HEK293 (cell line): ENCODE data around the gene NSMCE1.

Source experiments
- CTCF ChIA-PET: fragments of 350-600 bp; formaldehyde crosslinking; extraction: SDS; loops from one replicate; lab custom pipeline; 2021; ENCODE audit warnings: antibody characterized with exemption; lab: Yijun Ruan, JAX
- POLR2A ChIA-PET: fragments of 300-600 bp; formaldehyde crosslinking; extraction: SDS; loops from one replicate; lab custom pipeline; 2020; ENCODE audit warnings: antibody characterized with exemption, inconsistent platforms; lab: Yijun Ruan, JAX
- H3K27ac ChIP-seq: fragments of 200-500 bp; sonication (Bioruptor generic); 2 replicates; pipeline ENCODE4 v1.5.1; 2014; ENCODE audit warnings: low read depth, low read length, control low read depth, inconsistent platforms; ENCODE audit errors: extremely low read depth
- H3K36me3 ChIP-seq, 2 experiments: fragments of 200-500 bp in 1 of 2; sonication (Bioruptor generic) in 1 of 2; 1 replicate in 1 of 2; 2 replicates in 1 of 2; pipeline ENCODE4 v1.5.1; 2014 to 2017; ENCODE audit warnings: inconsistent platforms in 2 of 2, low read length in 2 of 2; ENCODE audit not compliant: control insufficient read depth in 2 of 2, insufficient read depth in 1 of 2
- H3K4me1 ChIP-seq: fragments of 200-500 bp; sonication (Bioruptor generic); 2 replicates; pipeline ENCODE4 v1.5.1; 2014; ENCODE audit warnings: mild to moderate bottlenecking, low read length, inconsistent platforms; ENCODE audit not compliant: control insufficient read depth, insufficient read depth
- H3K4me3 ChIP-seq: 2 replicates; pipeline ENCODE4 v1.5.1; 2011; ENCODE audit warnings: low read depth, mild to moderate bottlenecking, control low read depth, low read length, moderate library complexity
- H3K9me3 ChIP-seq: fragments of 200-500 bp; sonication (Bioruptor generic); 2 replicates; pipeline ENCODE4 v1.5.1; 2014; ENCODE audit warnings: low read depth, low read length, inconsistent platforms; ENCODE audit not compliant: control insufficient read depth, insufficient read depth
- GFI1B ChIP-seq: fragments of 450-650 bp; formaldehyde crosslinking; IDR thresholded peaks from 2 replicates; pipeline ENCODE4 v1.5.1; 2016; ENCODE audit warnings: missing biosample characterization, missing genetic modification characterization
- GLI2 ChIP-seq: fragments of 450-650 bp; formaldehyde crosslinking; IDR thresholded peaks from 2 replicates; pipeline ENCODE4; 2017; ENCODE audit warnings: missing biosample characterization, missing genetic modification characterization, low read depth, borderline replicate concordance
- HOXC10 ChIP-seq: sonication (generic); formaldehyde crosslinking; IDR thresholded peaks from 2 replicates; pipeline ENCODE4 v1.8.1; 2023; ENCODE audit warnings: mild to moderate bottlenecking, missing genetic modification reagents
- IKZF3 ChIP-seq: fragments of 450-650 bp; IDR thresholded peaks from 2 replicates; pipeline ENCODE4 v1.5.0; 2018; ENCODE audit warnings: missing biosample characterization, mild to moderate bottlenecking, missing genetic modification characterization, moderate library complexity
- SP2 ChIP-seq: fragments of 450-650 bp; formaldehyde crosslinking; IDR thresholded peaks from 2 replicates; pipeline ENCODE4 v1.5.1; 2016; ENCODE audit warnings: missing biosample characterization, missing genetic modification characterization
- ZBTB17 ChIP-seq: fragments of 450-650 bp; formaldehyde crosslinking; IDR thresholded peaks from 2 replicates; pipeline ENCODE4 v1.5.1; 2016; ENCODE audit warnings: missing biosample characterization, missing genetic modification characterization
- ZFP69B ChIP-seq: fragments of 450-650 bp; formaldehyde crosslinking; IDR thresholded peaks from 2 replicates; pipeline ENCODE4 v1.5.1; 2016; ENCODE audit warnings: missing biosample characterization, missing genetic modification characterization
- ZNF121 ChIP-seq: fragments of 450-650 bp; formaldehyde crosslinking; IDR thresholded peaks from 2 replicates; pipeline ENCODE4 v1.5.1; 2016; ENCODE audit warnings: missing biosample characterization, missing genetic modification characterization
- ZNF146 ChIP-seq: fragments of 450-650 bp; formaldehyde crosslinking; IDR thresholded peaks from 2 replicates; pipeline ENCODE4 v1.5.1; 2016; ENCODE audit warnings: missing biosample characterization, missing genetic modification characterization
- ZNF175 ChIP-seq: fragments of 450-650 bp; formaldehyde crosslinking; IDR thresholded peaks from 2 replicates; pipeline ENCODE4 v1.5.1; 2016; ENCODE audit warnings: missing biosample characterization, missing genetic modification characterization
- ZNF19 ChIP-seq: fragments of 450-650 bp; formaldehyde crosslinking; IDR thresholded peaks from 2 replicates; pipeline ENCODE4; 2016; ENCODE audit warnings: missing biosample characterization, missing genetic modification characterization, low read depth
- ZNF24 ChIP-seq: fragments of 450-650 bp; formaldehyde crosslinking; IDR thresholded peaks from 2 replicates; pipeline ENCODE4 v1.5.1; 2016; ENCODE audit warnings: missing biosample characterization, missing genetic modification characterization
- ZNF266 ChIP-seq: fragments of 450-650 bp; formaldehyde crosslinking; IDR thresholded peaks from 2 replicates; pipeline ENCODE4 v1.5.1; 2016; ENCODE audit warnings: missing biosample characterization, missing genetic modification characterization, low read depth
- ZNF354C ChIP-seq: fragments of 450-650 bp; formaldehyde crosslinking; IDR thresholded peaks from 2 replicates; pipeline ENCODE4 v1.5.1; 2016; ENCODE audit warnings: missing biosample characterization, missing genetic modification characterization, low read depth, borderline replicate concordance
- ZNF37A ChIP-seq: fragments of 450-650 bp; IDR thresholded peaks from 2 replicates; pipeline ENCODE4 v1.5.1; 2018; ENCODE audit warnings: missing biosample characterization, missing genetic modification characterization
- ZNF560 ChIP-seq: fragments of 450-650 bp; formaldehyde crosslinking; IDR thresholded peaks from 2 replicates; pipeline ENCODE4 v1.5.1; 2017; ENCODE audit warnings: missing biosample characterization, missing genetic modification characterization, borderline replicate concordance
- ZNF704 ChIP-seq: fragments of 450-650 bp; formaldehyde crosslinking; IDR thresholded peaks from 2 replicates; pipeline ENCODE4 v1.5.1; 2016; ENCODE audit warnings: missing biosample characterization, missing genetic modification characterization
- ZSCAN16 ChIP-seq: fragments of 450-650 bp; formaldehyde crosslinking; IDR thresholded peaks from 2 replicates; pipeline ENCODE4 v1.5.1; 2016; ENCODE audit warnings: missing biosample characterization, missing genetic modification characterization
- TF ChIP-seq, protein P1 (sequence below): fragments of 450-650 bp; formaldehyde crosslinking; IDR thresholded peaks from 2 replicates; pipeline ENCODE4 v1.5.1; 2016; ENCODE audit warnings: missing biosample characterization, missing genetic modification characterization, low read depth

Gene NSMCE1

GRCh38 chr16:27287051-27287811, 18.7 kb upstream of the NSMCE1 start:
- H3K4me3 ChIP-seq: no peak overlapping the region
- H3K4me1 ChIP-seq: no peaks in the 10 kb centered on the region
- H3K9me3 ChIP-seq: no peaks in the 10 kb centered on the region
- POLR2A ChIA-PET: no interaction called here
- TF ChIP-seq ZNF146 (tag by site-specific recombination) (peak; percentile 89), SP2 (tag by site-specific recombination) (no peak)
- no peak overlapping the region for H3K27ac ChIP-seq
- no peaks in the 10 kb centered on the region for H3K36me3 ChIP-seq
- CTCF ChIA-PET: interaction anchor here (1.4 kb wide), 1 partner anchor 53 kb away, joined by 4 read pairs; no protein-coding TSS in a partner anchor

- no peak overlapping the region for H3K27ac ChIP-seq
Measured at GRCh38 chr16:27286451-27286850, 17.9 kb upstream of the NSMCE1 start.

GRCh38 chr16:27285676-27286196, 17.2 kb upstream of the NSMCE1 start:
- TF ChIP-seq ZNF175 (tag by site-specific recombination) (no peak), ZNF704 (tag by site-specific recombination) (no peak), IKZF3 (tag by site-specific recombination) (no peak), ZFP69B (tag by site-specific recombination) (no peak), ZNF37A (tag by site-specific recombination) (no peak)
- no peaks in the 10 kb centered on the region for H3K4me1 ChIP-seq
- ChIA-PET POLR2A (interaction anchor here (0.6 kb wide), 1 partner anchor 82 kb away, joined by 3 read pairs; the partner anchor contains the start of gene KDM8), CTCF (no interaction called here)
- H3K27ac ChIP-seq: no peak overlapping the region
- no peaks in the 10 kb centered on the region for H3K9me3 ChIP-seq
- no peak overlapping the region for H3K4me3 ChIP-seq
- no peaks in the 10 kb centered on the region for H3K36me3 ChIP-seq

More at GRCh38 chr16:27286451-27286850, 17.9 kb upstream of the NSMCE1 start:
- POLR2A ChIA-PET: no interaction called here
- no peak for TF ChIP-seq ZNF354C (tag by site-specific recombination)
- no peak for TF ChIP-seq ZNF266
- TF ChIP-seq ZNF121 (tag by site-specific recombination): no peak
- no peak for TF ChIP-seq ZSCAN16 (tag by site-specific recombination)
- no peak for TF ChIP-seq ZNF560
- TF ChIP-seq GLI2 (tag by site-specific recombination): no peak
- no peak for TF ChIP-seq IKZF3 (tag by site-specific recombination)
- TF ChIP-seq ZNF24: no peak
- no peak for TF ChIP-seq ZNF19 (tag by site-specific recombination)
- TF ChIP-seq ZBTB17: no peak
- TF ChIP-seq, protein P1, sequence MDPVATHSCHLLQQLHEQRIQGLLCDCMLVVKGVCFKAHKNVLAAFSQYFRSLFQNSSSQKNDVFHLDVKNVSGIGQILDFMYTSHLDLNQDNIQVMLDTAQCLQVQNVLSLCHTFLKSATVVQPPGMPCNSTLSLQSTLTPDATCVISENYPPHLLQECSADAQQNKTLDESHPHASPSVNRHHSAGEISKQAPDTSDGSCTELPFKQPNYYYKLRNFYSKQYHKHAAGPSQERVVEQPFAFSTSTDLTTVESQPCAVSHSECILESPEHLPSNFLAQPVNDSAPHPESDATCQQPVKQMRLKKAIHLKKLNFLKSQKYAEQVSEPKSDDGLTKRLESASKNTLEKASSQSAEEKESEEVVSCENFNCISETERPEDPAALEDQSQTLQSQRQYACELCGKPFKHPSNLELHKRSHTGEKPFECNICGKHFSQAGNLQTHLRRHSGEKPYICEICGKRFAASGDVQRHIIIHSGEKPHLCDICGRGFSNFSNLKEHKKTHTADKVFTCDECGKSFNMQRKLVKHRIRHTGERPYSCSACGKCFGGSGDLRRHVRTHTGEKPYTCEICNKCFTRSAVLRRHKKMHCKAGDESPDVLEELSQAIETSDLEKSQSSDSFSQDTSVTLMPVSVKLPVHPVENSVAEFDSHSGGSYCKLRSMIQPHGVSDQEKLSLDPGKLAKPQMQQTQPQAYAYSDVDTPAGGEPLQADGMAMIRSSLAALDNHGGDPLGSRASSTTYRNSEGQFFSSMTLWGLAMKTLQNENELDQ (tag by site-specific recombination): no peak
- no peak for TF ChIP-seq HOXC10
- TF ChIP-seq GFI1B (tag by site-specific recombination): no peak
- TF ChIP-seq, all 188 proteins: peak for 0
- Histone ChIP-seq H3K36me3 (no peaks in the 10 kb centered on the region), H3K9me3 (no peaks in the 10 kb centered on the region), H3K4me3 (no peak overlapping the region), H3K4me1 (no peaks in the 10 kb centered on the region)
- CTCF ChIA-PET: interaction anchor here (1.4 kb wide), 1 partner anchor 52 kb away, joined by 4 read pairs; no protein-coding TSS in a partner anchor
